Activated effector memory CD4-positive, alpha-beta T cell treated with Interleukin-2 at 50 U/mL for 16 hours (primary cell): ENCODE measurements around the gene AKAP6.
"Not testable (repeated sequence)": the region's sequence is repeated elsewhere in the genome, so short reads cannot be mapped to it uniquely, and the experiment has no call there.

Source experiments
- DNase-seq: peaks from one replicate; pipeline ENCODE4 v3.0.0-alpha.2; 2020

The AKAP6 gene

DNA sequence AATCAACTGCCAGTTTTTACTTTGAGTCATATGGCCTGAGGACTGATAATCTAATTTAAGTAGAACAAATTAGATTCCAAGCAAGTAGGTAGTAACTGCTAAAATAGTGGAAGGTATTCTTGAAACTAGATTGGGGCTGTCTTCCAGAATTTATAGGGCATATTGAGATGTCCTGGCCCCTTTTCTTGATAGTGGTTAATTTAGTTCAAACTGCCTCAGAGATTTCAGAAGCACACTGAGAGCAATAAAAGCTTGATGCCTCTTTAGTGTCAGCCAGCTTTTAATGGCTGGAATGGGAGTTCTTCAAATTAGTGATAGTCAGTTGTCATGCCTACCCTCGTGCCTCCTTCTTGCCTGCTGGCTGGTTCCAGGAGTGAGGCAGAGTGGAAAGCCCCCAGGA is 120.5 kb downstream of the AKAP6 start:
- DNase-seq, result no peak

GRCh38 chr14:32450919-32451675 is 122.0 kb downstream of the AKAP6 start:
- no peak for DNase-seq

- DNase-seq, result no peak
Observed at GRCh38 chr14:32453857-32454810, 125.0 kb downstream of the AKAP6 start.

- no peak for DNase-seq
Observed at GRCh38 chr14:32457213-32457920, 128.3 kb downstream of the AKAP6 start.

GRCh38 chr14:32458720-32459119 is 129.6 kb downstream of the AKAP6 start:
- DNase-seq, result no peak

- DNase-seq, result no peak
Observed at GRCh38 chr14:32460267-32460666, 131.2 kb downstream of the AKAP6 start.

DNA sequence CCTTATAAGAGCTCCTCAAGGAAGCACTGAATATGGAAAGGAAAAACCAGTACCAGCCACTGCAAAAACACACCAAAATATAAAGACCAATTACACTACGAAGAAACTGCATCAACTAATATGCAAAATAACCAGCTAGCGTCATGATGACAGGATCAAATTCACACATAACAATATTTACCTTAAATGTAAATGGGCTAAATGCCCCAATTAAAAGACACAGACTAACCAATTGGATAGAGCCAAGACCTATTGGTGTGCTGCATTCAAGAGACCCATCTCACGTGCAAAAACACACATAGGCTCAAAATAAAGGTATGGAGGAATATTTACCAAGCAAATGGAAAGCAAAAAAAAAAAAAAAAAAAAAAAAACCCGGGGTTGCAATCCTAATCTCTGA is 133.5 kb downstream of the AKAP6 start:
- DNase-seq, result not testable (repeated sequence)

GRCh38 chr14:32468955-32469354 is 139.9 kb downstream of the AKAP6 start:
- DNase-seq, result no peak

GRCh38 chr14:32469388-32470160 is 140.5 kb downstream of the AKAP6 start:
- no peak for DNase-seq

GRCh38 chr14:32470161-32470715 is 141.1 kb downstream of the AKAP6 start:
- DNase-seq, result no peak

DNA sequence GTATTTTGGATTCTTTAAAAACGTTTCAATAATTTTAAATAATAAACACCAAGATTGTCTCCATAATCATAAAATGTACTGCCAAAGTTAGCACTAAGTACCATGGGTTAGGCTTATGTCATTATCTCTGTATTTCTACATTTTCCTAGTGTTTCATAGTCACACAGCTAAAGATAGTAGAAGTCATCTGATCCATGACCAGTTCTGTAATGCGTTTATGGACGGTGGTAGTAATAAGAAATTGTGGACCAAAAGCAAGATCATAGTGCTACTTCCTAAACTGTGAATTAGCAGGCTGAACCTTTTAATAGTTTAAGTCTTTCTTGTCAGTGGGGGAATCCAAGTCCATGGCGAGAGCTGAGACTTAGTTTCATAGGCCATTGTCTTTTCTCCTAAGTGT is 142.1 kb downstream of the AKAP6 start:
- no peak for DNase-seq

GRCh38 chr14:32472076-32472475 is 143.0 kb downstream of the AKAP6 start:
- no peak for DNase-seq

- DNase-seq, result no peak
Observed at GRCh38 chr14:32472512-32473463, 143.7 kb downstream of the AKAP6 start.

DNA sequence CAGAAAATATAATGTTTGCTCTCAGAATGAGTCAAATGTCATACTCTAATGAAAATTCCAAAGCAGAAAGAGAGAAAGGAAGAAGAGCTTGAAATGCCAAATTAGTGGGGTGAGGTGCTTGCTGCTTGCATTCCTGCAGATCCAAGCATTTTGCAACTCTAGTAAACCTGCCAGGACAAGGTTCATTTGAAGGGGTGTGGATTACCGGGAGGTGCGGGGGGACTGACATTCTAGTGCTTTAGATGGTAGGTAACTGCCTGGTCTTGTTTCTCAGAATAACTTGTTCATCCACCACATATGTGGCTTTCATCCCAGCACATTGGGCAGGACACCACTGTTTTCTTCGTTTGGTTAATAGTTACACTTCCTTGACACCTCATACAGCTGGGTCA is 144.4 kb downstream of the AKAP6 start:
- no peak for DNase-seq

DNA sequence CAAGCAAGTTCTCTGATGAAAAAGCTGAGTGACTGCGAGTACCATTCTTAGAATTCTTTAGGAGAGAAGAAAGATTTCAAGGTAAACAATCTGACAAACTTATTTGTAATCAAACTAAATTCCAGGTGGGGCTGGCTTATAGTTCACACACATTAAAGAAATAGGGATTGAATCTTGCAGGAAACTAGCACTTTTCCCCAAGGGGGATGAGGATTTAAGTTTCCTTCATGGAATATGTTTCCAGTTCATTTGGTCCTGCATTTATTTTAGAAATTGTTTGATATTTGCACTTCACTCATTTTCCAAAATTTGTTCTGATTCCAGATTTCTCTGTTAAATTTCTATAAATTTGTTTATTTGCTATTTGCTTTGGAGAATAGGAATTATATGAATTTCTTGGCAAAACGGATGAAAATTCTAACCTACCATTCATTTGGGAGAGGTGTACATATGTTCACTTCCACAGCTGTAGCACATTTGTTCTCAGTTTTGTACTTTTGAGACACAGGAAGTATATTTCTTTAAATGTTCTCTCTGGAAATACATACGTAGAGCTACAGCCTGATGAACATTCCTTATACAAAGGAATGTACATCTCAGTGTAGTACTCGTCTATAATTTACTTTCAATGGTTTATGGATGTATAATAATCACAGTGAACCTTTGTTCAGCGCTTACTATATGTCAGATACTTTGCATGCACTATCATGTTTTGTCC is 145.5 kb downstream of the AKAP6 start:
- DNase-seq, result no peak

DNA sequence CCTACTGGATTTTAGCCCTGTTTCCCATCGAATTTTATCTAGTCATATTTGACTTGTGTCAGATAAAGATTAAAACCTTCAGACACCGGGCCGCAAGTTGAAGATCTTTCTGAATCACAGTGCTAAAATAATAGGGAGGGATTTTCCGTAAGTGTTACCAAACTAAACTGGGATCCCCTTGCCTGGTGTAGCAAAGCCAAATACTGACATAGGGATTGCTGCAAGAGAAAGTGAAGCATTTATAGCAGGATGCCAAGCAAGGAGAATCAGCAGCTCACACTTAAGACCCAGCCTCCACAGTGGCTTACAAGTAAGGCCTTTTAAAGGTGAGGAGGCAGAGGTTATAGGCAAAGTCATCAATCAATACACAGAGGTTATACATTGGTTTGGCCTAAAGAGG is 147.4 kb downstream of the AKAP6 start:
- DNase-seq, result no peak

- DNase-seq, result no peak
Observed at GRCh38 chr14:32477396-32477795, 148.3 kb downstream of the AKAP6 start.

GRCh38 chr14:32478050-32478449 is 149.0 kb downstream of the AKAP6 start:
- DNase-seq, result no peak

DNA sequence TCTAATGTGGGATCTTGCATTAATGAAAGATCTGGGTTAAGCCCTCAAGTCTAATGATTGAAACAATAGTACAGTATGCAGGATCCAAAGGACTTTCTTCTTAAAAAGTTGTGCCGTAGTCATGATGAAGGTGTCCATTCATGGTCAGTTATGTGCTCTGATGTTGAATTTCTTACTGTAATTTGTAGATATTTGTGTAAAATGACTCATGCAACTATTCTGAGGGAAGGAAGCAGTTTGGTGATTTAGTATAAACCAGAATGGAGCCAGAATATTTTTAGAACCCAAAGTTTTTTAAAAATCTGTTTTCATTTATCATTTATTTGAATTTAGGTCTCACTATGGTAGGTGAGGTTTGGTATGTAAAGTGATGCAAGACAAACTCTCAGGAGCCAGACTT is 151.2 kb downstream of the AKAP6 start:
- DNase-seq, result no peak

GRCh38 chr14:32481707-32482106 is 152.6 kb downstream of the AKAP6 start:
- DNase-seq, result no peak
